A673 (cell line): Measurements from ENCODE around the gene SSTR4.

Source experiments
- EZH2 ChIP-seq: fragments of 200-600 bp; sonication (generic); IDR thresholded peaks from 2 replicates; pipeline ENCODE4 v1.6.1; 2017; ENCODE audit warnings: borderline replicate concordance, low read depth, mild to moderate bottlenecking, mixed read lengths, antibody characterized with exemption, low read length; ENCODE audit not compliant: poor library complexity, severe bottlenecking
- TF ChIP-seq, protein P1 (sequence below): fragments of 300-800, 200-600 bp; sonication (generic); conservative IDR thresholded peaks from 2 replicates; pipeline ENCODE4 v1.5.1; 2017; ENCODE audit warnings: low read depth, mild to moderate bottlenecking, antibody characterized with exemption, low read length, moderate library complexity, mixed read lengths

DNA sequence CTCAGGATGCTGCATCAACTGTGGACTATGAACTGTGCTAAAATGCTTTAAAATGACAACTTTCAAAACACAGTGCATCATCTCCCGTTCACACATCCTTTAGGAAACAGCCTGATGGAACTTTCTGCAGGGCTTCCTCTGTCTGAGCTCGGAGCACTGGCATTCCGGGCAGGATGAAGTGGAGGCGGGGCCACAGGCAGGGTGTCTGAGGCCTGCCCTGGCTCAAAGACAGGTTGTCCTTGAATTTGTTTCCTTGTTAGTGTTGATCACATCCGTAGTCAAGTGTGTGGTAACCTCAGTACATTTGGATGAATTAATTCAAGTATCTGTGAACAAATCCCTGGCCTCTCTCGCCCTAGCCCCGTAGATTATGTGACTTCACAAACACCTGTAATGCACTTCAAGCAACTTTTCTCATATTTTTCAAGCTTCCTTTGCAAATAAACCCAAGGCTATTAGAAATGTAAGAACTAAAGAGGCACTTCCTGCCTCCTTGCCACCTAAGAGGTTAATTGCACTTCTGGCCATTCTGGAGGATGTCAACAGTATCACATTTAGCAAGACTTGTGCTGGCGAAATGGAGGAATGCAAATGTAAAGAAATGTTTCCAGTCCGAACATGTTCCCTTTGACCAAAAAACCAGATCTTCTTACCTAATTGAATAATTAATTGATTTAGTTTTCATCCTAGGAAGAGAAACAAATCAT, 47.9 kb downstream of the SSTR4 start:
- TF ChIP-seq, protein P1, sequence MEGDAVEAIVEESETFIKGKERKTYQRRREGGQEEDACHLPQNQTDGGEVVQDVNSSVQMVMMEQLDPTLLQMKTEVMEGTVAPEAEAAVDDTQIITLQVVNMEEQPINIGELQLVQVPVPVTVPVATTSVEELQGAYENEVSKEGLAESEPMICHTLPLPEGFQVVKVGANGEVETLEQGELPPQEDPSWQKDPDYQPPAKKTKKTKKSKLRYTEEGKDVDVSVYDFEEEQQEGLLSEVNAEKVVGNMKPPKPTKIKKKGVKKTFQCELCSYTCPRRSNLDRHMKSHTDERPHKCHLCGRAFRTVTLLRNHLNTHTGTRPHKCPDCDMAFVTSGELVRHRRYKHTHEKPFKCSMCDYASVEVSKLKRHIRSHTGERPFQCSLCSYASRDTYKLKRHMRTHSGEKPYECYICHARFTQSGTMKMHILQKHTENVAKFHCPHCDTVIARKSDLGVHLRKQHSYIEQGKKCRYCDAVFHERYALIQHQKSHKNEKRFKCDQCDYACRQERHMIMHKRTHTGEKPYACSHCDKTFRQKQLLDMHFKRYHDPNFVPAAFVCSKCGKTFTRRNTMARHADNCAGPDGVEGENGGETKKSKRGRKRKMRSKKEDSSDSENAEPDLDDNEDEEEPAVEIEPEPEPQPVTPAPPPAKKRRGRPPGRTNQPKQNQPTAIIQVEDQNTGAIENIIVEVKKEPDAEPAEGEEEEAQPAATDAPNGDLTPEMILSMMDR = no peak
- TF ChIP-seq EZH2 = no peak
